DMS153 (cell line): ENCODE data around the gene CDH4.
"Not testable (repeated sequence)": the region's sequence is repeated elsewhere in the genome, so short reads cannot be mapped to it uniquely, and the experiment has no call there.

ENCODE experiments used
- DNase-seq: peaks from one replicate; lab custom pipeline; 2025; lab: John Stamatoyannopoulos, UW

Gene CDH4

GRCh38 chr20:61847420-61847748, 595.3 kb downstream of the CDH4 start:
- DNase-seq = no peak

GRCh38 chr20:61847986-61848385, 595.9 kb downstream of the CDH4 start:
- no peak for DNase-seq

GRCh38 chr20:61848851-61849250, 596.8 kb downstream of the CDH4 start:
- DNase-seq = no peak

- DNase-seq = no peak
Observed at GRCh38 chr20:61849376-61849775, 597.3 kb downstream of the CDH4 start.

- no peak for DNase-seq
Observed at GRCh38 chr20:61849822-61850221, 597.8 kb downstream of the CDH4 start.

- DNase-seq = no peak
Observed at GRCh38 chr20:61850457-61850856, 598.4 kb downstream of the CDH4 start.

- DNase-seq = no peak
Observed at GRCh38 chr20:61850926-61851900, 599.2 kb downstream of the CDH4 start.

- DNase-seq = no peak
Observed at GRCh38 chr20:61852268-61853072, 600.4 kb downstream of the CDH4 start.

- DNase-seq = no peak
Observed at GRCh38 chr20:61853073-61854005, 601.3 kb downstream of the CDH4 start.

GRCh38 chr20:61854538-61854937, 602.5 kb downstream of the CDH4 start:
- not testable (repeated sequence) for DNase-seq

GRCh38 chr20:61855286-61855685, 603.2 kb downstream of the CDH4 start:
- no peak for DNase-seq

GRCh38 chr20:61856626-61857413, 604.8 kb downstream of the CDH4 start:
- no peak for DNase-seq

- DNase-seq = no peak
Observed at GRCh38 chr20:61857414-61857775, 605.3 kb downstream of the CDH4 start.

GRCh38 chr20:61857884-61858283, 605.8 kb downstream of the CDH4 start:
- no peak for DNase-seq

- no peak for DNase-seq
Observed at GRCh38 chr20:61859767-61860166, 607.7 kb downstream of the CDH4 start.

- no peak for DNase-seq
Observed at GRCh38 chr20:61860260-61860987, 608.4 kb downstream of the CDH4 start.

GRCh38 chr20:61861054-61861841, 609.2 kb downstream of the CDH4 start:
- no peak for DNase-seq

- no peak for DNase-seq
Observed at GRCh38 chr20:61861858-61862257, 609.8 kb downstream of the CDH4 start.

- no peak for DNase-seq
Observed at GRCh38 chr20:61862881-61863280, 610.8 kb downstream of the CDH4 start.

GRCh38 chr20:61864481-61864880, 612.4 kb downstream of the CDH4 start:
- no peak for DNase-seq
